ENCODE data around the gene RAP2A.

The RAP2A gene

GRCh38 chr13:97433727-97434396 is at the start of gene RAP2A:
TSS of gene RAP2A (plus strand) at chr13:97434169. CDS start at chr13:97434471, 302 bp downstream.
- peak; percentile 84 for DNase-seq (ENCODE audit: low read depth)

- DNase-seq (ENCODE audit: low read depth) = no peak
Measured at GRCh38 chr13:97384371-97384770, 49.6 kb upstream of the RAP2A start.

- DNase-seq (ENCODE audit: low read depth) = no peak
Measured at GRCh38 chr13:97385146-97385545, 48.8 kb upstream of the RAP2A start.

GRCh38 chr13:97385854-97386253 is 48.1 kb upstream of the RAP2A start:
- DNase-seq (ENCODE audit: low read depth) = no peak

- DNase-seq (ENCODE audit: low read depth) = no peak
Measured at GRCh38 chr13:97386801-97387484, 47.0 kb upstream of the RAP2A start.

- no peak for DNase-seq (ENCODE audit: low read depth)
Measured at GRCh38 chr13:97387485-97387839, 46.5 kb upstream of the RAP2A start.

GRCh38 chr13:97387890-97388289 is 46.1 kb upstream of the RAP2A start:
- DNase-seq (ENCODE audit: low read depth) = no peak

- DNase-seq (ENCODE audit: low read depth) = no peak
Measured at GRCh38 chr13:97388373-97388772, 45.6 kb upstream of the RAP2A start.

- DNase-seq (ENCODE audit: low read depth) = no peak
Measured at GRCh38 chr13:97390941-97391600, 42.9 kb upstream of the RAP2A start.

GRCh38 chr13:97392020-97392419 is 41.9 kb upstream of the RAP2A start:
- no peak for DNase-seq (ENCODE audit: low read depth)

- DNase-seq (ENCODE audit: low read depth) = no peak
Measured at GRCh38 chr13:97394542-97394941, 39.4 kb upstream of the RAP2A start.

GRCh38 chr13:97395447-97396136 is 38.4 kb upstream of the RAP2A start:
- DNase-seq (ENCODE audit: low read depth) = no peak

GRCh38 chr13:97397267-97397666 is 36.7 kb upstream of the RAP2A start:
- no peak for DNase-seq (ENCODE audit: low read depth)

GRCh38 chr13:97401421-97401820 is 32.5 kb upstream of the RAP2A start:
- no peak for DNase-seq (ENCODE audit: low read depth)

- DNase-seq (ENCODE audit: low read depth) = no peak
Measured at GRCh38 chr13:97403893-97404750, 29.8 kb upstream of the RAP2A start.

- no peak for DNase-seq (ENCODE audit: low read depth)
Measured at GRCh38 chr13:97407540-97407939, 26.4 kb upstream of the RAP2A start.

GRCh38 chr13:97408938-97409337 is 25.0 kb upstream of the RAP2A start:
- DNase-seq (ENCODE audit: low read depth) = no peak

- no peak for DNase-seq (ENCODE audit: low read depth)
Measured at GRCh38 chr13:97411984-97412383, 22.0 kb upstream of the RAP2A start.

GRCh38 chr13:97413694-97414093 is 20.3 kb upstream of the RAP2A start:
- DNase-seq (ENCODE audit: low read depth) = no peak

GRCh38 chr13:97414392-97414791 is 19.6 kb upstream of the RAP2A start:
- DNase-seq (ENCODE audit: low read depth) = no peak

- DNase-seq (ENCODE audit: low read depth) = no peak
Measured at GRCh38 chr13:97417698-97418097, 16.3 kb upstream of the RAP2A start.

Measured in activated T-helper 9 cell treated with anti-CD3 and anti-CD28 coated beads, Interleukin-2, amount 50 U/mL, for 16 hours (primary cell).